Neural progenitor cell (in vitro differentiated cells): ENCODE data around the gene ITPR2.

Experiments used
- EZH2 ChIP-seq: fragments of 200-600 bp; sonication (generic); IDR thresholded peaks from 2 replicates; pipeline ENCODE4 v1.6.1; 2017; ENCODE audit warnings: antibody characterized with exemption, mild to moderate bottlenecking, moderate library complexity
- EZH2phosphoT487 ChIP-seq: fragments of 200-600 bp; sonication (generic); IDR thresholded peaks from 2 replicates; pipeline ENCODE4 v1.6.1; 2017; ENCODE audit warnings: antibody characterized with exemption
- TF ChIP-seq, protein P1 (sequence below): fragments of 200-600 bp; sonication (generic); IDR thresholded peaks from 2 replicates; pipeline ENCODE4 v1.5.1; 2017; ENCODE audit warnings: antibody characterized with exemption, mild to moderate bottlenecking

DNA sequence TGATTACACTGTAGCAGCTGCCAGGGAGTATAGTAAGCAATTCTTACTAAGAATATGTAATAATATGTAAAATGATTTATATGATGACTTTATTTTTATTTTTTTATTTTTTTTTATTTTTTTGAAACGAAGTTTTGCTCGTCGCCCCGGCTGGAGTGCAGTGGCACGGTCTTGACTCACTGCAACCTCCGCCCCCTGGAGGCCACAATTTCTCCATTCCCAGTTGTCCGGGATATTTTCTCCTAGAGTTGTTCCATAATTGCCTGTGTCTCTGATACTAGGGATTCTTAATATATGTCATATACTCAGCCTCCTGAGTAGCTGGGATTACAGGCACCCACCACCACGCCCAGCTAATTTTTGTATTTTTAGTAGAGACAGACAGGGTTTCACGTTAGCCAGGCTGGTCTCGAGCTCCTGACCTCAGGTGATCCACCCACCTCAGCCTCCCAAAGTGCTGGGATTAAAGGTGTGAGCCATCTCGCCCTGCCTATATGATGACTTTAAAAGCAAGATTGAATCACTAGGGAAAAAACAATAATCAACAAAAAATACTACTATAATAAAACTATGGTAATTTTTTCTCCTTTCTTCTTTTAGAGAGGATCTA is 12.2 kb upstream of the ITPR2 start:
- TF ChIP-seq, protein P1, sequence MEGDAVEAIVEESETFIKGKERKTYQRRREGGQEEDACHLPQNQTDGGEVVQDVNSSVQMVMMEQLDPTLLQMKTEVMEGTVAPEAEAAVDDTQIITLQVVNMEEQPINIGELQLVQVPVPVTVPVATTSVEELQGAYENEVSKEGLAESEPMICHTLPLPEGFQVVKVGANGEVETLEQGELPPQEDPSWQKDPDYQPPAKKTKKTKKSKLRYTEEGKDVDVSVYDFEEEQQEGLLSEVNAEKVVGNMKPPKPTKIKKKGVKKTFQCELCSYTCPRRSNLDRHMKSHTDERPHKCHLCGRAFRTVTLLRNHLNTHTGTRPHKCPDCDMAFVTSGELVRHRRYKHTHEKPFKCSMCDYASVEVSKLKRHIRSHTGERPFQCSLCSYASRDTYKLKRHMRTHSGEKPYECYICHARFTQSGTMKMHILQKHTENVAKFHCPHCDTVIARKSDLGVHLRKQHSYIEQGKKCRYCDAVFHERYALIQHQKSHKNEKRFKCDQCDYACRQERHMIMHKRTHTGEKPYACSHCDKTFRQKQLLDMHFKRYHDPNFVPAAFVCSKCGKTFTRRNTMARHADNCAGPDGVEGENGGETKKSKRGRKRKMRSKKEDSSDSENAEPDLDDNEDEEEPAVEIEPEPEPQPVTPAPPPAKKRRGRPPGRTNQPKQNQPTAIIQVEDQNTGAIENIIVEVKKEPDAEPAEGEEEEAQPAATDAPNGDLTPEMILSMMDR, result peak; percentile 77
- no peak for TF ChIP-seq EZH2
- TF ChIP-seq EZH2phosphoT487, result no peak
